Activated CD8-positive, alpha-beta memory T cell treated with anti-CD3 and anti-CD28 coated beads for 1 hour (primary cell): ENCODE results near the gene GPC4.

Experiments
- DNase-seq, 2 donors: peaks; one replicate each; pipeline ENCODE4 v3.0.0-alpha.2; 2020; ENCODE audit warnings: low read depth in 1 of 2; ENCODE audit errors: extremely low read depth in 1 of 2

Gene GPC4

GRCh38 chrX:133415276-133416105, at the start of gene GPC4:
Gene GPC4 (minus strand): TSS chrX:133415489. CDS start chrX:133414965, 524 bp downstream.
- DNase-seq = no peak

GRCh38 chrX:133461231-133461630, 45.9 kb upstream of the GPC4 start:
- DNase-seq = no peak

- DNase-seq = no peak
Measured at GRCh38 chrX:133454924-133455323, 39.6 kb upstream of the GPC4 start.

GRCh38 chrX:133454491-133454914, 39.2 kb upstream of the GPC4 start:
- DNase-seq = no peak

GRCh38 chrX:133448512-133449076, 33.3 kb upstream of the GPC4 start:
- DNase-seq = no peak

GRCh38 chrX:133444952-133445831, 29.9 kb upstream of the GPC4 start:
- no peak for DNase-seq

- DNase-seq = no peak
Measured at GRCh38 chrX:133444196-133444595, 28.9 kb upstream of the GPC4 start.

GRCh38 chrX:133440797-133441163, 25.5 kb upstream of the GPC4 start:
- DNase-seq = no peak

GRCh38 chrX:133440081-133440796, 24.9 kb upstream of the GPC4 start:
- no peak for DNase-seq

GRCh38 chrX:133437766-133438165, 22.5 kb upstream of the GPC4 start:
- DNase-seq = no peak

- DNase-seq = no peak
Measured at GRCh38 chrX:133437356-133437755, 22.1 kb upstream of the GPC4 start.

- no peak for DNase-seq
Measured at GRCh38 chrX:133435544-133436124, 20.3 kb upstream of the GPC4 start.

- no peak for DNase-seq
Measured at GRCh38 chrX:133434197-133434820, 19.0 kb upstream of the GPC4 start.

GRCh38 chrX:133419911-133420310, 4.6 kb upstream of the GPC4 start:
- DNase-seq = no peak

- DNase-seq = no peak
Measured at GRCh38 chrX:133418588-133418987, 3.3 kb upstream of the GPC4 start.

GRCh38 chrX:133417364-133417763, 2.1 kb upstream of the GPC4 start:
- no peak for DNase-seq

GRCh38 chrX:133414406-133415275, 648 bp downstream of the GPC4 start:
- no peak for DNase-seq

GRCh38 chrX:133413218-133413925, 1.9 kb downstream of the GPC4 start:
- DNase-seq = no peak

GRCh38 chrX:133412665-133413064, 2.6 kb downstream of the GPC4 start:
- DNase-seq = no peak
